ENCODE results near the gene PPFIBP1.

Gene PPFIBP1

DNA sequence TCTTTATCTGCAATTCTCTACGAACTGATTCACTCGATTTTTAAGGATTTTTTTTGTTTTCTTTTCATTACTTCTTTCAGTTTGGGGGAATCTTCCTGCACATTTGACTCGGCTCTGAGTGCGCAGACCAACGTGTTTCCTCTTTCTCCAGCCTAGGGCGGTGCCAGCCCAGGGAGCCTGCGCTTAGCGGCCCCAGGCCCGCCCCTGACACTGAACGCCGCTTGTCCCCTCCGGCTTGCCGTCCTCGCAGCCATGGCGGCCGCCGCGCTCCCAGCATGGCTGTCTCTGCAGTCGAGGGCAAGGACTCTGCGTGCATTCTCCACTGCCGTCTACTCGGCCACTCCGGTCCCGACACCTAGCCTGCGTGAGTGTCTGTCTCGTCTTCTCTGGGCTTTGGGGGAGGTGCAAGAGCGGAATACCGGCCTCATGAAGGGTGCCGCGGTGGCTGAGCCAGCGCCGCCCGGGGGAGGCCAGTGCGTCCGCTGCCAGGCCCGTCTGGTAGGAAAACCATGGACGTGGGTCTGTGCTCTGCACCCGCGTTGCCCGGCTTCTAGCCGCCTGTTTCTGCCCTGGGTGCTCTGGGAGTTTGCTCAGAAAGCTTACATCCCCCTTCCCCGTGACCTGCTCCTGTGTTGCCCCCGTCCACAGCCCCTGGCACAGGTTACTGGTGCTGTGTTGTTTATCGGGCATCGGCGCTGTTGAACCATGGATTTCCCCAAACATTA, 186.7 kb downstream of the PPFIBP1 start, which contains the start of gene MRPS35:
MRPS35 (plus strand) TSS at position 241 of the 725 bp plus-strand sequence; CDS start at position 253, 12 bp downstream.
- peak within 1 kb of the TSS; percentile 92 for H3K4me3 ChIP-seq (replicated peaks; ENCODE audit: low read depth, low read length)
- peak; percentile 61 for DNase-seq (ENCODE audit: extremely low read depth, low read depth)
- no peak for TF ChIP-seq CTCF (IDR thresholded peaks at IDR 0.05; ENCODE audit: low read depth, low read length, missing control alignments)

GRCh38 chr12:27711317-27711682, 187.3 kb downstream of the PPFIBP1 start:
- DNase-seq (ENCODE audit: extremely low read depth, low read depth), result no peak
- H3K4me3 ChIP-seq (replicated peaks; ENCODE audit: low read depth, low read length), result peak overlapping the region; percentile 92
- no peak for TF ChIP-seq CTCF (IDR thresholded peaks at IDR 0.05; ENCODE audit: low read depth, low read length, missing control alignments)

DNA sequence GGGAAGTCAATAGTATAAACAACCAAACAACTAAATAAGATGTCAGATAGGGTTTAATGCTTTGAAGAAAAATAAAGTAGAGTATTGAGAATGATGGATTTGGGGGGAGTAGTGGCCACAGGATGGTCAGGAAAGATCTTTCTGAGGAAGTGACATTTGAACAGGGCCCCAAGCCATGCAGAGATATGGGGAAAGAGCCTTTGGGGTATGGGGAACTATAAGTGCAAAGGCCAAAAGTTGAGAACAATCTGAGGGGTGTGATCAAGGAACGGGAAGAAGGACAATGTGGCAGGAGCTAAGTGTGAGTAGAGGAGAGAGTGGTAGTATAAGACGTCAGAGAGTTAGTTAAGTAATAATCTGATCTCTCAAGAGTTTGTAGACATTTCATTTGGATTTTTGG, 188.0 kb downstream of the PPFIBP1 start:
- no peak for DNase-seq (ENCODE audit: extremely low read depth, low read depth)
- peak overlapping the region; percentile 92 for H3K4me3 ChIP-seq (replicated peaks; ENCODE audit: low read depth, low read length)
- TF ChIP-seq CTCF (IDR thresholded peaks at IDR 0.05; ENCODE audit: low read depth, low read length, missing control alignments), result no peak

- no peak for DNase-seq (ENCODE audit: extremely low read depth, low read depth)
- TF ChIP-seq CTCF (IDR thresholded peaks at IDR 0.05; ENCODE audit: low read depth, low read length, missing control alignments), result no peak
- H3K4me3 ChIP-seq (replicated peaks; ENCODE audit: low read depth, low read length), result no peak overlapping the region
These were observed 199.2 kb downstream of the PPFIBP1 start for GRCh38 chr12:27723212-27723611.

GRCh38 chr12:27730097-27730588, 206.1 kb downstream of the PPFIBP1 start:
- H3K4me3 ChIP-seq (replicated peaks; ENCODE audit: low read depth, low read length), result no peak overlapping the region
- no peak for DNase-seq (ENCODE audit: extremely low read depth, low read depth)
- no peak for TF ChIP-seq CTCF (IDR thresholded peaks at IDR 0.05; ENCODE audit: low read depth, low read length, missing control alignments)

DNA sequence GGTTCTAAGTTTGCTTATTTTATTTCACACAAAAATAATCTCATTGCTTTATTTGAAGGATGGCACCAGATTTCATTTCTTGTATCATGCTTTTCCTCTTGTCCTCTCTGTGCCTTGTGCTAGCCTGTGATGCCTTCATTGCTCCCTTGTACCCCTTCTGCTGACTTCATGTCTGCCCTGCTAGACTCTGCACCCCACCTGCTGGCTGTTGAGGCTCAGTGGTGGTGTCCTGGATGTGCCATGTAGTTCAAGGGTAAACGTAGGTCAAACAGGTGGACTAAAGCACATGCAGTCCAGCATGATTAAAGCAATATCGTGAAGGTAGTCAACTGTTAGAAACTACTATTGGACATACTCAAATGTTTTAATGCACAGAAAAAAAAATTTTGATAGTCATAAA, 208.3 kb downstream of the PPFIBP1 start:
- peak; percentile 22 for TF ChIP-seq CTCF (IDR thresholded peaks at IDR 0.05; ENCODE audit: low read depth, low read length, missing control alignments)

More for the DNA sequence above, 208.3 kb downstream of the PPFIBP1 start:
- DNase-seq (ENCODE audit: extremely low read depth, low read depth), result no peak
- H3K4me3 ChIP-seq (replicated peaks; ENCODE audit: low read depth, low read length), result no peak overlapping the region

All from HFF-Myc (cell line).